Urinary bladder (tissue), 4 donors: ENCODE results near the gene TMED8. TPM values are rescaled to one million over a fixed set of nuclear protein-coding genes. Genes with fewer than 3 reads are reported as not detected.
"Not testable (repeated sequence)": the region's sequence is repeated elsewhere in the genome, so short reads cannot be mapped to it uniquely, and the experiment has no call there.

ENCODE experiments used
- DNase-seq: peaks from one replicate; pipeline ENCODE4 v3.0.0-alpha.2; 2015; ENCODE audit errors: extremely low spot score
- H3K27ac ChIP-seq: one replicate; pipeline ENCODE4 v1.5.1; 2013; ENCODE audit warnings: low read depth, mild to moderate bottlenecking, moderate library complexity
- H3K36me3 ChIP-seq: one replicate; pipeline ENCODE4 v1.6.1; 2013; ENCODE audit warnings: mild to moderate bottlenecking, moderate library complexity; ENCODE audit not compliant: insufficient read depth
- H3K4me1 ChIP-seq: one replicate; pipeline ENCODE4 v1.6.1; 2013; ENCODE audit warnings: mild to moderate bottlenecking, moderate library complexity; ENCODE audit not compliant: insufficient read depth
- H3K4me3 ChIP-seq: one replicate; pipeline ENCODE4 v1.5.1; 2013; ENCODE audit warnings: low read depth, low read length
- WGBS: extraction: QIAGEN DNeasy Blood & Tissue Kit; methylation state at CpG from one replicate; pipeline ENCODE4 v1.1.7; 2013; 5-methylcytosine and 5-hydroxymethylcytosine counted together
- polyA plus RNA-seq: library from polyadenylated mRNA; stranded (reverse); fragments of 200-250 nt; gene quantifications from one replicate; pipeline ENCODE4 v1.2.3, GENCODE V29; 2013
- total RNA-seq: library from RNA; depleted of rRNA; stranded (reverse); fragments of >200 nt; gene quantifications from one replicate; pipeline ENCODE4 v1.2.3, GENCODE V29; 2014
- donor health status: healthy with polysubstance abuse.
- donor health status: healthy.

Gene TMED8
- total and polyA plus RNA-seq, 2 donors, result 6.3 to 12.3 TPM

DNA sequence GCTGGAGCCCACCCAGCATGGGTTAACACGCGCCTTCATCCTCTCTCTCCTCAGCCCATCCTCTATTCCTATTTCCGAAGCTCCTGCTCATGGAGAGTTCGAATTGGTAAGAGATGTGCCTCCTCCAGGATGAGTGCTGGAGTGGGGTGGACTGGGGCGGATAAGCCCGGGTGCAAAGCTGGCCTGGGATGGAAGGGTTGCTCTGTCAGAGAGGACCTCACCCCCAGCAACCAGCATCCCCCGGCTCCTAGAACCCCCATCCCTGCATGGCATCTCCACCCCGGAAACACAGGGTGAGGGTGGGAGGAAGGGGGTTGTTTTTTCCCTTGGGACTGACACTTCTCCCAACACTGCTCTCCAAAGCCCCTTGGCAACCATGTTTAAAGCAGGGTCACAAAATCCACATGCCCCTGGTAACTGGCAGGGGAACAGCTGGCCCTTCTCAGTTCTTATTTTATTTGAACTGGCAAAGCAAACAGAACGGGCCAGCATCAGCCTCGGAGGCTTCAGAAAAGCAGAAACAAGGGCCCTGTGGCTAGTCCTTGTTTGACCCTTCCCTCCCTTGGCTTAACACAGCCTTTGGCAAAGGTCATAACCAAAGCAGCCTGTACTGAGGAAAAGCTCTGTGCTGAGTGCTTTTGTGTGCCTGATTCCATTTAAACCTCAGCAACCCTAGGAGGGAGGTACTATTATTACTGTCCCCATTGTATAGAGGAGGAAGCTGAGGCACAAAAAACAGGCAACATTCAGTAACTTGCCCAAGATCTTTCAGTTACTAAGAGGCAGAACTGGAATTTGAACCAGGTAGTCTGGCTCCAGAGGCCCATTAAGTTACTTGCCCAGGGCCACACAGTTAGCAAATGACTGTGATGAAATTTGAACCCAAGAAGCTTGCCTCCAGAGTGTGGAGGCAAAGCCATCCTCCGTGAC lies 51.8 kb downstream of the TMED8 start:
- WGBS, result 76% methylated on average over 11 of the region's 11 CpGs
- H3K4me1 ChIP-seq, result no peaks in the 10 kb centered on the region
- no peak overlapping the region for H3K4me3 ChIP-seq
- DNase-seq, result no peak
- no peak overlapping the region for H3K27ac ChIP-seq
- no peaks in the 10 kb centered on the region for H3K36me3 ChIP-seq

DNA sequence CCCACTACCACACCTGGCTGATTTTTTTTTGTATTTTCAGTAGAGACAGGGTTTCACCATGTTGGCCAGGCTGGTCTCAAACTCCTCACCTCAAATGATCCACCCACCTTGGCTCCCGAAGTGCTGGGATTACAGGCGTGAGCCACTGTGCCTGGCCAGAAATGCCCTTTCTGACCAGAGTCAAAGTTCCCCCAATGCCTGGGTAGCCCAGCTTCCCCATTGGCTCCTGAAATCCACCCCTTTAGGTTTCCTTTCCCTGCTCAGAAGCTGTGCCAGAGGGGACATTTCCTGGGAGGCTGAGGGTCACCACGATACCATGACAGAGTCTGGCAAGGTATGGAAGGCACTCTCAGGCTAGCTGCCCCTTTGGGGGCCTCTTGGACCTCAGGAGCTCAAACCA lies 52.6 kb downstream of the TMED8 start:
- H3K27ac ChIP-seq, result no peak overlapping the region
- DNase-seq, result no peak
- no peaks in the 10 kb centered on the region for H3K4me1 ChIP-seq
- no peak overlapping the region for H3K4me3 ChIP-seq
- H3K36me3 ChIP-seq, result no peaks in the 10 kb centered on the region
- WGBS, result 86% methylated on average over 3 of the region's 3 CpGs

DNA sequence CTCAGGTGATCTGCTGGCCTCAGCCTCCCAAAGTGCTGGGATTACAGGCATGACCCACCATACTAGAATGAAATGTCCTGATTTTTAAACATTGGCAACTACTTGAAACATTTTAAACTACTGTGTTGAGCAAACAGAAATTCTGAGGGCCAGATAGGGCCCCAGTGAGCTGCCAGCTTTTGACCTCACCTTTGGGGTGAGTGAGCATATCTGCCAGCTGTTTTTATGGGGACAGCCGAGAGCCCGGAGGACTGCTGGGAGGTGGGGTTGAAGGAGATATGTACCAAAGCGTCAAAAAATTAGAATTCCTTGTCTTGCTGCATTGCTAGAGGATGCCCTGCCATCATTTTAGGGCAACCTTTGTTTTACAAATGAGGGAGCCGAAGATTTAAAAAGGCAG lies 53.3 kb downstream of the TMED8 start:
- no peaks in the 10 kb centered on the region for H3K4me1 ChIP-seq
- H3K27ac ChIP-seq, result no peak overlapping the region
- 94% methylated on average over 4 of the region's 4 CpGs for WGBS
- no peak overlapping the region for H3K4me3 ChIP-seq
- no peaks in the 10 kb centered on the region for H3K36me3 ChIP-seq
- no peak for DNase-seq

DNA sequence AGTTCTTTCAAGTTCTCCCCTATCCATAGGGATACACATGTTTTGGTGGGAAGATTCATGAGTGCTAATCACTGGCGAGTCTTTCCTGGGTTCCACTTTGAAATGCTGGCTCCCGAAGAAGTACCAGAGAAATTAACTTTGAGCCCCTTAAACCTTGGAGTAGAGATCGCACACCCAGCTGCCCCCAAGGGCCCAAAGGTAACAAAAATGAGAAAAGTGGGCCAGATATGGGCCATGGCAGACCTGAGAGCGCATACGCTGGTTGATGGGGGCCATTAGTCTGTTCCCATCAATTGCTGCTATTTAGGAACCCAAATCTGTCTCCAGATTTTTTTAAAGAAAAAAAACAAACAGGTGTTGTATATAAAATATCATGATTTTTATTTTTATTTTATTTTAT lies 53.9 kb downstream of the TMED8 start:
- Histone ChIP-seq H3K36me3 (no peaks in the 10 kb centered on the region), H3K4me3 (no peak overlapping the region), H3K4me1 (no peaks in the 10 kb centered on the region), H3K27ac (no peak overlapping the region)
- no peak for DNase-seq
- 97% methylated on average over 5 of the region's 5 CpGs for WGBS

DNA sequence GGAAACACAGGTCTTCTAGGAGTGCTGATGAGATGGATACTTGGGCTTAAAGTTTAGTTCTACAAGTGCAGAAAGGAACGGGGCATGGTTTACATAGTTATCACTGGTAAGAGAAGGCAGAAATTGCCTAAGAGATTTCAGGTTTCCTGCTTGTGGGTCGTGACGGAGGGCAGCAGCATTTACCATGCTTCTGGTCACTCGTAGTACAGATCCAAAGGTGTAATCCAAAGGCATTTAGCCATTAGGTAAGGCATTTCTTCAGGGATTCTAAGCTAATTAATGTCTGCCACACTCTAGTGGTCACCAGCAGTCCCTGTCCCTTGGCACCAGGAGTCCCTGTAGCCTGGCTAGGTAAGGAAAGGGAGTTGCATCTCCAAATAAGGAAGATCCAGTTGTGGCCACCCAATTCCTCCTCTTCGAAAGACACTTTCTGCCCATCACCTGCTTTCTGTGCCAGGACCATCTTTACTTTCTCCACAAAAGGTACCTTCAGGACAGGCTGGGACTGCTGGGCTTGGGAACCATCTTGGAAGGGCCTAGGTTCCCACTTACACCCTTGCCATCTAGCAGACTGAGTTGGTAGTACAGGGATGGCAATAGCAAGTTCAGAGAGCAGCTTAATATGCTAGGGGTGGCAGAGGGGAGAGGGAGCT lies 54.5 kb downstream of the TMED8 start:
- H3K4me1 ChIP-seq, result no peaks in the 10 kb centered on the region
- H3K4me3 ChIP-seq, result no peak overlapping the region
- no peak overlapping the region for H3K27ac ChIP-seq
- no peaks in the 10 kb centered on the region for H3K36me3 ChIP-seq
- WGBS, result 63% methylated on average over 5 of the region's 5 CpGs
- DNase-seq, result no peak

DNA sequence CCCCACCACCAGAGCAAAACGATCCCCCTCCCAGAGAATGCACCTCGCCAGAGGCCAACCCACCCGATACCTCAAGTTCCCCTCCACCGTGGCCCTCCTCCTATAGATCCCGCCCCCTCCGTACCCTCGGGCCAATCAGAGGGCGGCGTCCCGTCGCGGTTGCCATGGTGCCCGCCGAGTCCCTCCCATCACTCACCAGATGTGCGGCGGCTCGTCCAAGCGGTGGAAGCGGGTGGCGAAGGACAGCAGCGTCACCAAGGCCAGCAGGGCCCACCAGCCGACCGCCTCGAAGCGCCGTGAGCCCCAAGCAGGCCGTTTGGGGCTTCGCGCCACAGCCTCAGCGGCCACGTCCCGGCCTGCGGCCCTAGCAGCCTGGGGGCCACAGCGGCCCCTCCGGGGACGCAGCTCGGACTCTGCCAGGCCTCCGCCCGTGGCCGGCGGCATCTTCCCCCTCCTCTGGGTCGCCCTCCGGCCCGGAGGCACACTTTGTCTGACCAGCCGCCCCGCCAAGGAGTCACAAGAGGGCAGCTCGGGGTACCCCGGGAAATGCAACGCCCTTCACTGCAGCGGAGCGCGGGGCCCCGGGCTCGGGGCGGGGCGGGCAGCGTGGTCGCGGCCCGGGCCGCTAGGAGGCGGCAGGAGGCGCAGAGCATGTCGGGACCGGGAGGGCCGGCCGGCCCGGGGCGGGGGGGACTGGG lies 56.5 kb downstream of the TMED8 start, which contains the start of gene POMT2:
POMT2 (minus strand) TSS at position 646 of the 698 bp plus-strand sequence; CDS start at position 444, 202 bp downstream.
- peak within 1 kb of the TSS; percentile 84 for H3K4me3 ChIP-seq
- H3K27ac ChIP-seq, result peak within 1 kb of the TSS; percentile 96
- under 1% methylated on average over 69 of the region's 69 CpGs for WGBS
- no peaks in the 10 kb centered on the region for H3K36me3 ChIP-seq
- DNase-seq, result peak; percentile 74
- H3K4me1 ChIP-seq, result no peaks in the 10 kb centered on the region

DNA sequence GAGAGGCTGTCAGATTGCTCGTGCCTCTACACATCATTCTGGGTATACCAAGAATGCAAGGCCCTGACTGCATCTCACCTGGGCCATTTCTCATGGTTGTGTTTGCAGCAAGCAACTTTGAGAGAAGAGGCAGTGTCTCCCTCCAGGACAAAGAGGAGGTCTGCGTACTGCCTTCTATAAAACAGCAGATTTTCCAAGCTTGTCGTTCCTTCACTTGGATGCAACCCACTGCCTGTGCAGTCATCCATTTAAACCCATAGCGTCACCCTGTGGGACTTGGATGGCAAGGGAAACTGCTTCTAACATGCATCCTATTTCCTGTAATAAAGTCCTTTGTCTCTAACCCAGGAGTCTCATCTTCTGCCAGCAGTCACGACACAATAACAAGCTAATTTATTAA lies 57.5 kb downstream of the TMED8 start:
- no peaks in the 10 kb centered on the region for H3K36me3 ChIP-seq
- H3K4me3 ChIP-seq, result no peak overlapping the region
- WGBS, result 41% methylated on average over 5 of the region's 5 CpGs
- no peaks in the 10 kb centered on the region for H3K4me1 ChIP-seq
- H3K27ac ChIP-seq, result no peak overlapping the region
- DNase-seq, result no peak

DNA sequence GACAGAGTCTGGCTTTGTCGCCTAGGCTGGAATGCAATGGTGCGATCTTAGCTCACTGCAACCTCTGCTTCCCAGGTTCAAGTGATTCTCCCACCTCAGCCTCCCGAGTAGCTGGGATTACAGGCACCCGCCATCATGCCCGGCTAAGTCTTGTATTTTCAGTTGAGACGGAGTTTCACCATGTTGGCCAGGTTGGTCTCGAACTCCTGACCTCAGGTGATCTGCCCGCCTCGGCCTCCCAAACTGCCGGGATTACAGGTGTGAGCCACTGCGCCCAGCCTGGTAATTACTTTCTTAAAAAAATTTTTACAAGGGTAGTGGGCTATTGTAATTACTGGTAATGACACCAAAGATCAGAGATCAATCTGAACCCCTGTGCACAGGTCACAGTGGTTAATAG lies 58.1 kb downstream of the TMED8 start:
- H3K27ac ChIP-seq, H3K4me1 ChIP-seq: not testable (repeated sequence)

DNA sequence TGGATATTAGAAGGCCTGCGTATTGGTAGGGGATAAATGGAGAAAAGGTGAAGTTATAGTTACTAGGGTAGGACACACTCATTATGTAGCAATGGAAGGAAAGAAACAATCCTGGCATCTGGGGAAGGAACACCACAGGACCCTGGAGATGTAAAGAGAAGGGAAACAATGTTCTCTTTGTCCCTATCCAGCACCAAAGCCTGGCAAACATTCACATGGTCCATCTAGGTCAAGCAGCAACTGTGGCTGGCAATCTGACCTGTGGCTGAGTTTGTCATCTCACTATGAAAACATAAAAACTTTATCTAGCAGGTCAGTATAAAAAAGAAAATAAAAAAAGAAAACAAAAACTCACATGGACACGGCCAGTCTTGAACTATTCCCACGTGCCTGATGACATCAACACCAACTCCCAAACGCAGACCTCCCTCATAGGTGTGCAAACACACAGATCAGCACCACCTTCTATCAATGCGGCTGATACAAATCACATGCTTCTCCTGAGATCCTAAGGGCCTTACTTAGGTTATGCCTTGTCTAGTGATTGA lies 58.8 kb downstream of the TMED8 start:
- Histone ChIP-seq H3K36me3 (no peaks in the 10 kb centered on the region), H3K4me3 (no peak overlapping the region), H3K4me1 (no peaks in the 10 kb centered on the region), H3K27ac (no peak overlapping the region)
- no peak for DNase-seq
- 74% methylated on average over 5 of the region's 5 CpGs for WGBS

More for the DNA sequence above, 58.1 kb downstream of the TMED8 start:
- WGBS, result 92% methylated on average over 11 of the region's 11 CpGs
- not testable (repeated sequence) for DNase-seq, H3K36me3 ChIP-seq, H3K4me3 ChIP-seq

DNA sequence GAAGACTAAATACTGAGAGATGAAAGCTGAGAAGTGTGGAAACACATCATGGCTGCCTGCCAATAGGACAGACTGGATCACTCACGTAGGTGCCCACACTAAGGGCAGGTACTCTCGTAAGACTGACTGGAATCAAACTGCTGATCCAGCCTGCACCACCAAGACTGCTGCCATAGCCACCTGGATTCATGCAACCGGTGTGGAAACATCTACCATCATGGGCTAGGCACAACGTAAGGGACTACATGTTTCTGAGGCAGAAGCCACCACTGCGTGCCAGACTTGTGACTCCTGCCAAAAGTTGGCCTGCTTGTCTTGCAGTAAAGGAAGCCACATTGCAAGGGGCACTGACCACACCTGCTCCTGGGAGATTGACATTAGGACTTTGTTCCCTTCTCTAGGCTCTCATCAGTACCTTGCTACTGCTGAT lies 60.0 kb downstream of the TMED8 start:
- Histone ChIP-seq H3K4me1 (no peaks in the 10 kb centered on the region), H3K36me3 (no peaks in the 10 kb centered on the region), H3K27ac (no peak overlapping the region), H3K4me3 (no peak overlapping the region)
- DNase-seq, result no peak
- WGBS, result 81% methylated on average over 5 of the region's 5 CpGs

DNA sequence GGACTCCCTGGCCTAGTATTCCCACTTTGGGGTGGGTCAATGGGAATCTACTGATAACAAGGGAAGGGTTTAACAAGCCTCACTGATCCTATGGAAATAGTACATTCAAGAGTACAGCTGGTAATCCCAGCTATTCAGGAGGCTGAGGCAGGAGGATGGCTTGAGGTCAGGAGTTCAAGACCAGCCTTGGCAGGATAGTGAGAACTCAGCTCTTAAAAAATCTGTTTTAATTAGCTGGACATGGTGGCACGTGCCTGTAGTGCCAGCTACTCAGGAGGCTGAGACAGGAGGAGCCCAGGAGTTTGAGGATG lies 60.7 kb downstream of the TMED8 start:
- Histone ChIP-seq H3K27ac (no peak overlapping the region), H3K4me3 (no peak overlapping the region), H3K36me3 (no peaks in the 10 kb centered on the region), H3K4me1 (no peaks in the 10 kb centered on the region)
- 35% methylated on average over 1 of the region's 1 CpG for WGBS
- no peak for DNase-seq

DNA sequence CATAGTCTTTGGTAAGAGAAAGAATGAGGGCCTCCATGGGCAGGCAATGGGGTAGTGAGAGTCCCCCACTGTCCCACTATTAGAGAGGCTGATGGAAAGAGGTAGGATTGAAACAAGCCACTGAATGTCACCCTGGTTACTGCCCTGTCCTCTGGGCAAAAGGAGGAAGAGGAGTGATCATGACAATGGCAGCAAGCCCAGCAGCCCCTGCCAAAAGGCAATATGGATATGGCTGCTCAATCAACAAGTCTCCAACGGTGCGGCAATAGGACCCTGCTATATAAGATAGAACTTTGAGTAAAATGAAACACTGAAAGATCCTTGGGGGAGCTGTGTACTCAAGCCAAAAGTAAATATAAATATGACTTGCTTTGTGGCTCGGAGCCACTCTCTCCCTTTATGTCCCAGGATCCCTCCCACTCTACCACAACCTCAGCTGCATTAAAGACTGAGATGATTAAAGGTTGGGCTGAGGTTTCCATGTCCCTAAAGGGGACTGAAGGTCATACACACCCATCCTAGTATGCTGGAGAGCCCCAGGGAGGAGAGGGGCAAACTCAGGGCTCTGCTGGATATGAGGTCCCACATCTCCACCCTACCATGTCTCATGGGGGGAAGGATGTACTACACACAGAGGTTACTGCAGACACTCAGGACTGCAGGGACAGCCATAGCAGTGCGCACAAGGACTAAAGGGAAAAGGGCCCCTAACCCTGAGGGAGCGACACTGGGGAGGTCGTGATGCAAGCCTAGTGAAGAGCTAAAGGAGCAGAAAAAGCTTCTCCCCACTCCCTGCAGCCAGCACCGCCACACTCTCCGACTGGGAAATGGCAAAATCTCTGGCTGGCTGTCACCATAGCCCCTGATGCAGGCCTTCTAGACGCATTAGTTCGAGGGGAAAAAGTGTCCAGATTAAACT lies 62.1 kb downstream of the TMED8 start:
- no peaks in the 10 kb centered on the region for H3K36me3 ChIP-seq
- no peaks in the 10 kb centered on the region for H3K4me1 ChIP-seq
- 63% methylated on average over 10 of the region's 10 CpGs for WGBS
- no peak overlapping the region for H3K4me3 ChIP-seq
- no peak for DNase-seq
- H3K27ac ChIP-seq, result no peak overlapping the region

DNA sequence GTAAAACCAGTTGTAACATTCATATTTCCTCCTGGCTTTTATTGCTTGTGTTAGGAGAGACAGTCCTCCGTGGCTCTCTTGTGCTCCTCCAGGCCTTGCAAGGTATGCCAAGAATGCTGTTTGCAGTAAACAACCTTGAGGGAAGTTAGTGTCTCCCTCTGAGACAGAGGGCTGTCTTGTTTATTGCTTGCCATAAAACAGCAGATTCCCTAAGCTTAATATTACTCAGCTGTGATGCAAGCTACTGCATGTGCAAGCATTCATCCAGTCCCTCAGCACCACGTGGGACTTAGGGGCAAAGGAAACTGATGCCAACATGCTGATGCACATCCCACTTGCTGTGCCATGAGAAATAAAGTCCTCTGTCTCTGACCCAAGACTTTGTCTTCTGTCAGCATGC lies 62.9 kb downstream of the TMED8 start:
- H3K36me3 ChIP-seq, result no peaks in the 10 kb centered on the region
- no peak for DNase-seq
- no peak overlapping the region for H3K4me3 ChIP-seq
- 13% methylated on average over 2 of the region's 2 CpGs for WGBS
- H3K4me1 ChIP-seq, result peaks cover 2% of the 10 kb centered on the region
- H3K27ac ChIP-seq, result no peak overlapping the region
